ENCODE results near the gene COL10A1.

The COL10A1 gene

GRCh38 chr6:116159782-116160524 is 34.0 kb upstream of the COL10A1 start:
- WGBS (ENCODE audit: extremely low coverage, insufficient coverage, insufficient read length) = no CpG with 5 or more reads among the region's 3 CpGs
- H3K79me1 ChIP-seq (ENCODE audit: low read length) = no peaks in the 10 kb centered on the region

GRCh38 chr6:116158641-116159040 is 32.7 kb upstream of the COL10A1 start:
- no peak overlapping the region for H3K4me2 ChIP-seq (ENCODE audit: low read length)
- no peak overlapping the region for H2AFZ ChIP-seq (ENCODE audit: insufficient read depth, low read length, poor library complexity)
- H4K91ac ChIP-seq (ENCODE audit: low read depth, low read length) = no peak overlapping the region
- H3K4me1 ChIP-seq (ENCODE audit: control insufficient read depth in 1 of 2, insufficient read depth in 2 of 2, low read length in 2 of 2) = no peaks in the 10 kb centered on the region
- H3K4me3 ChIP-seq (ENCODE audit: low read depth, low read length) = no peak overlapping the region
- H3K27me3 ChIP-seq (ENCODE audit: insufficient read depth, low read length) = no peaks in the 10 kb centered on the region
- no peak overlapping the region for H2AK5ac ChIP-seq (ENCODE audit: low read length)
- H3K79me2 ChIP-seq (ENCODE audit: control insufficient read depth, insufficient read depth, low read length, poor library complexity) = no peaks in the 10 kb centered on the region
- H2BK12ac ChIP-seq (ENCODE audit: low read length) = no peak overlapping the region
- no peak overlapping the region for H3K4ac ChIP-seq (ENCODE audit: low read depth, low read length)
- H2BK5ac ChIP-seq (ENCODE audit: low read depth, low read length, poor library complexity) = no peak overlapping the region
- no peaks in the 10 kb centered on the region for H3K9me3 ChIP-seq (ENCODE audit: insufficient read depth, low read depth, low read length)
- no CpG with 5 or more reads among the region's 3 CpGs for WGBS (ENCODE audit: extremely low coverage, insufficient coverage, insufficient read length)
- H3K79me1 ChIP-seq (ENCODE audit: low read length) = no peaks in the 10 kb centered on the region
- H3K23ac ChIP-seq (ENCODE audit: low read length) = no peak overlapping the region
- DNase-seq = no peak
- no peak overlapping the region for H2BK120ac ChIP-seq (ENCODE audit: insufficient read depth, low read length, poor library complexity)
- H3K18ac ChIP-seq (ENCODE audit: low read length) = no peak overlapping the region
- no peak overlapping the region for H4K12ac ChIP-seq (ENCODE audit: low read depth, low read length)
- no peak overlapping the region for H3K27ac ChIP-seq (ENCODE audit: low read depth, low read length)
- no peak overlapping the region for H3K14ac ChIP-seq (ENCODE audit: low read length)
- H3K9ac ChIP-seq (ENCODE audit: low read length) = no peak overlapping the region
- H4K8ac ChIP-seq (ENCODE audit: low read depth, low read length) = no peak overlapping the region
- H3K36me3 ChIP-seq (ENCODE audit: control insufficient read depth in 1 of 2, insufficient read depth in 2 of 2, low read length in 2 of 2) = no peaks in the 10 kb centered on the region

More at GRCh38 chr6:116159782-116160524, 34.0 kb upstream of the COL10A1 start:
- Histone ChIP-seq H2BK5ac (ENCODE audit: low read depth, low read length, poor library complexity) (no peak overlapping the region), H2AK5ac (ENCODE audit: low read length) (no peak overlapping the region), H3K4ac (ENCODE audit: low read depth, low read length) (no peak overlapping the region), H2AFZ (ENCODE audit: insufficient read depth, low read length, poor library complexity) (no peak overlapping the region), H3K36me3 (ENCODE audit: control insufficient read depth in 1 of 2, insufficient read depth in 2 of 2, low read length in 2 of 2) (no peaks in the 10 kb centered on the region), H3K9ac (ENCODE audit: low read length) (no peak overlapping the region), H3K79me2 (ENCODE audit: control insufficient read depth, insufficient read depth, low read length, poor library complexity) (no peaks in the 10 kb centered on the region), H2BK12ac (ENCODE audit: low read length) (no peak overlapping the region), H3K27ac (ENCODE audit: low read depth, low read length) (no peak overlapping the region), H3K9me3 (ENCODE audit: insufficient read depth, low read depth, low read length) (no peaks in the 10 kb centered on the region), H3K27me3 (ENCODE audit: insufficient read depth, low read length) (no peaks in the 10 kb centered on the region), H3K18ac (ENCODE audit: low read length) (no peak overlapping the region), H4K91ac (ENCODE audit: low read depth, low read length) (no peak overlapping the region), H3K14ac (ENCODE audit: low read length) (no peak overlapping the region), H3K4me2 (ENCODE audit: low read length) (no peak overlapping the region), H3K4me3 (ENCODE audit: low read depth, low read length) (no peak overlapping the region), H4K12ac (ENCODE audit: low read depth, low read length) (no peak overlapping the region), H4K8ac (ENCODE audit: low read depth, low read length) (no peak overlapping the region), H2BK120ac (ENCODE audit: insufficient read depth, low read length, poor library complexity) (no peak overlapping the region), H3K4me1 (ENCODE audit: control insufficient read depth in 1 of 2, insufficient read depth in 2 of 2, low read length in 2 of 2) (no peaks in the 10 kb centered on the region), H3K23ac (ENCODE audit: low read length) (no peak overlapping the region)
- DNase-seq = no peak

DNA sequence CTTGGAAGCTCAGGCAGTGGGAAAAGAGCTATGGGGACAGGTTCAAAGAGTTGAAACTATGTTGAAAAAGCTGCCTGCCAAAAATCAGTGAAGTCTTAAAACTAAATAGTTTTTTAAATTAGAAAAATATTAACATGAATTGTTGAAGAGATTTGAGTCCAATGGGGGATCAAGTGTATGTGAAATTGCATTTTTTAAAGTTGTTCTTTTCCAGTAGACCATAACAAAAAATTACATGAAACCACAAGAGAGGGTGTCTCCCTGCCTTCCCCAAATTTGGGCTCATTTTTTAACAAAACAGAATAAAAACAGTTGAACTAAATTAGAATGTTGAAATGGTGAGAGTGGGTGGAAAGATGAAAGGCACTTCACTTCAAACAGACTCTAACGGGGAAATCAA is 31.5 kb upstream of the COL10A1 start:
- H4K91ac ChIP-seq (ENCODE audit: low read depth, low read length) = no peak overlapping the region
- H3K9me3 ChIP-seq (ENCODE audit: insufficient read depth, low read depth, low read length) = no peaks in the 10 kb centered on the region
- no peak overlapping the region for H2BK120ac ChIP-seq (ENCODE audit: insufficient read depth, low read length, poor library complexity)
- H4K12ac ChIP-seq (ENCODE audit: low read depth, low read length) = no peak overlapping the region
- no peak overlapping the region for H3K23ac ChIP-seq (ENCODE audit: low read length)
- H3K4me3 ChIP-seq (ENCODE audit: low read depth, low read length) = no peak overlapping the region
- no peak overlapping the region for H3K4ac ChIP-seq (ENCODE audit: low read depth, low read length)
- H3K27me3 ChIP-seq (ENCODE audit: insufficient read depth, low read length) = no peaks in the 10 kb centered on the region
- no peak overlapping the region for H2AFZ ChIP-seq (ENCODE audit: insufficient read depth, low read length, poor library complexity)
- no peaks in the 10 kb centered on the region for H3K36me3 ChIP-seq (ENCODE audit: control insufficient read depth in 1 of 2, insufficient read depth in 2 of 2, low read length in 2 of 2)
- no peak overlapping the region for H3K9ac ChIP-seq (ENCODE audit: low read length)
- H2AK5ac ChIP-seq (ENCODE audit: low read length) = no peak overlapping the region
- no peaks in the 10 kb centered on the region for H3K4me1 ChIP-seq (ENCODE audit: control insufficient read depth in 1 of 2, insufficient read depth in 2 of 2, low read length in 2 of 2)
- no peak overlapping the region for H3K4me2 ChIP-seq (ENCODE audit: low read length)
- H3K79me1 ChIP-seq (ENCODE audit: low read length) = no peaks in the 10 kb centered on the region
- no peak overlapping the region for H3K27ac ChIP-seq (ENCODE audit: low read depth, low read length)
- no peak overlapping the region for H3K14ac ChIP-seq (ENCODE audit: low read length)
- H3K18ac ChIP-seq (ENCODE audit: low read length) = no peak overlapping the region
- H3K79me2 ChIP-seq (ENCODE audit: control insufficient read depth, insufficient read depth, low read length, poor library complexity) = no peaks in the 10 kb centered on the region
- no peak overlapping the region for H2BK12ac ChIP-seq (ENCODE audit: low read length)
- WGBS (ENCODE audit: extremely low coverage, insufficient coverage, insufficient read length) = no CpG with 5 or more reads among the region's 1 CpG
- no peak overlapping the region for H2BK5ac ChIP-seq (ENCODE audit: low read depth, low read length, poor library complexity)
- no peak for DNase-seq
- no peak overlapping the region for H4K8ac ChIP-seq (ENCODE audit: low read depth, low read length)

DNA sequence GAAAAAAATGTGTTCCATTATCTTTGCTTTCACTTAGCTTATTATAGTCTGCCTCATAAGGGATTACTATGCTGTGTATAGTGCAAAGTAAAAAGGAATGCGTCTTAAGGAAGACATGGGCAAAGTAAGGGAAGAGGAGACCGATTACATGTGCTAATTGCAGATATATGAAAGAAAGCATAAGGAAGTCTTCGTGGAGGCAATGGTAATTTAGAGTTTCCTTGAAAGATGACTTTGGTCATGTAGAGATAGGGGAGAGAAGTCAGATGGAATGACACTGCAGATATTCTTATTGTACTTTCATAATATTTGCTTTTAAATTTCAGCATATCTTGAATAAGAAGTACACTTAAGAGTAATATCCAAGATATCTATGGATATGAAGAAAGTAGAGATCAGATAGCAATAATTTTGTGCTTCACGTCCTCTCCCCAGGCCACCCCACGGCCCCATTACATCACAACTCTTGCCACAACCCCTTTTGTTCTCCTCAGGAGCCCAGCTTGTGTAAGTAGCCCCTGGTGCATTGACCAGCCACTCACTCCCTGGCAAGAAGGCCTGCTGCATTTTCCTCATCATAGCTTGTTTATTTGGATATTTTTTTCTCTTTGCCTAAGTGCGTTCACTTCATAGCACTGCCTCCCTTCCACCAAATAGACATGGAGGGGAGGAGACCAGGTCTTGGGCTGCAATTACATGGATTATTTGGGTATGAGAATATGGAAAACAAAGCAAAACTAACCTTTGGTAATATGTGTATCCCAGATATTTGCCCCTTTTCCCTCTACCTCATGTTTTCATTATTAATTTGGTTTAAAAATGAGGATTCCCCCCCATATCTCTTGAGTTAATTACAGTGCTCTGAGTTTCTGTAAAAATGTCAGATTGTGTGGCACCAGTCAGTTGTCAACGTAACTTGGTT is 30.7 kb upstream of the COL10A1 start:
- Histone ChIP-seq H3K4me1 (ENCODE audit: control insufficient read depth in 1 of 2, insufficient read depth in 2 of 2, low read length in 2 of 2) (no peaks in the 10 kb centered on the region), H3K9me3 (ENCODE audit: insufficient read depth, low read depth, low read length) (no peaks in the 10 kb centered on the region), H3K27ac (ENCODE audit: low read depth, low read length) (no peak overlapping the region), H3K79me1 (ENCODE audit: low read length) (no peaks in the 10 kb centered on the region), H4K91ac (ENCODE audit: low read depth, low read length) (no peak overlapping the region), H2BK120ac (ENCODE audit: insufficient read depth, low read length, poor library complexity) (no peak overlapping the region), H2AFZ (ENCODE audit: insufficient read depth, low read length, poor library complexity) (no peak overlapping the region), H2BK5ac (ENCODE audit: low read depth, low read length, poor library complexity) (no peak overlapping the region), H3K23ac (ENCODE audit: low read length) (no peak overlapping the region), H3K27me3 (ENCODE audit: insufficient read depth, low read length) (no peaks in the 10 kb centered on the region), H2AK5ac (ENCODE audit: low read length) (no peak overlapping the region), H3K9ac (ENCODE audit: low read length) (no peak overlapping the region), H3K4ac (ENCODE audit: low read depth, low read length) (no peak overlapping the region), H4K8ac (ENCODE audit: low read depth, low read length) (no peak overlapping the region), H3K4me2 (ENCODE audit: low read length) (no peak overlapping the region), H2BK12ac (ENCODE audit: low read length) (no peak overlapping the region), H3K4me3 (ENCODE audit: low read depth, low read length) (no peak overlapping the region), H3K79me2 (ENCODE audit: control insufficient read depth, insufficient read depth, low read length, poor library complexity) (no peaks in the 10 kb centered on the region), H3K14ac (ENCODE audit: low read length) (no peak overlapping the region), H3K36me3 (ENCODE audit: control insufficient read depth in 1 of 2, insufficient read depth in 2 of 2, low read length in 2 of 2) (no peaks in the 10 kb centered on the region), H3K18ac (ENCODE audit: low read length) (no peak overlapping the region), H4K12ac (ENCODE audit: low read depth, low read length) (no peak overlapping the region)
- no peak for DNase-seq
- WGBS (ENCODE audit: extremely low coverage, insufficient coverage, insufficient read length) = no CpG with 5 or more reads among the region's 7 CpGs
